Smooth muscle cell (in vitro differentiated cells): ENCODE data around the gene CCL22. TPM values are rescaled to one million over a fixed set of nuclear protein-coding genes. Genes with fewer than 3 reads are reported as not detected.
A peak's percentile ranks its signal among the peaks of the same experiment; 100 is the strongest.

ENCODE experiments used
- DNase-seq: peaks from one replicate; lab custom pipeline; 2025; ENCODE audit not compliant: unreplicated experiment; lab: John Stamatoyannopoulos, UW
- H2AFZ ChIP-seq: fragments of 200-600 bp; sonication (generic); 2 replicates; pipeline ENCODE4 v1.6.0; 2016; ENCODE audit warnings: antibody characterized with exemption, low read depth, mild to moderate bottlenecking
- H3F3A ChIP-seq: fragments of 200-600 bp; sonication (generic); 2 replicates; pipeline ENCODE4 v1.6.0; 2017; ENCODE audit warnings: antibody characterized with exemption, low read depth
- H3K27ac ChIP-seq: fragments of 200-600 bp; sonication (generic); 2 replicates; pipeline ENCODE4 v1.5.1; 2016; ENCODE audit warnings: low read depth, mild to moderate bottlenecking
- H3K27me3 ChIP-seq: fragments of 200-600 bp; sonication (generic); 2 replicates; pipeline ENCODE4 v1.6.1; 2016; ENCODE audit warnings: low read depth, mild to moderate bottlenecking
- H3K36me3 ChIP-seq: fragments of 200-600 bp; sonication (generic); 2 replicates; pipeline ENCODE4 v1.5.1; 2016; ENCODE audit warnings: low read depth
- H3K4me1 ChIP-seq: fragments of 200-600 bp; sonication (generic); 2 replicates; pipeline ENCODE4 v1.5.1; 2016; ENCODE audit warnings: low read depth
- H3K4me2 ChIP-seq: fragments of 200-600 bp; sonication (generic); 2 replicates; pipeline ENCODE4 v1.6.0; 2016; ENCODE audit warnings: mild to moderate bottlenecking
- H3K4me3 ChIP-seq: fragments of 200-600 bp; sonication (generic); 2 replicates; pipeline ENCODE4 v1.5.1; 2016; ENCODE audit warnings: mild to moderate bottlenecking
- H3K79me2 ChIP-seq: fragments of 200-600 bp; sonication (generic); 2 replicates; pipeline ENCODE4 v1.6.0; 2016; ENCODE audit warnings: low read depth, mild to moderate bottlenecking
- H3K9ac ChIP-seq: fragments of 200-600 bp; sonication (generic); 2 replicates; pipeline ENCODE4 v1.6.0; 2016; ENCODE audit warnings: low read depth
- H3K9me3 ChIP-seq: fragments of 200-600 bp; sonication (generic); replicated peaks from 2 replicates; pipeline ENCODE4 v1.5.1; 2016; ENCODE audit warnings: low read depth
- H4K20me1 ChIP-seq: fragments of 200-600 bp; sonication (generic); 2 replicates; pipeline ENCODE4 v1.6.0; 2016; ENCODE audit warnings: low read depth
- WGBS: methylation state at CpG from one replicate; pipeline ENCODE4 v1.1.7; 2016; ENCODE audit warnings: low lambda C conversion rate; 5-methylcytosine and 5-hydroxymethylcytosine counted together
- polyA plus RNA-seq: library from polyadenylated mRNA; unstranded; fragments of >200 nt; fragmentation: Nextera tagmentation; extraction: Ambion mirVana; gene quantifications from 2 replicates; pipeline ENCODE4 v1.2.1, GENCODE V29; 2016
- total RNA-seq: library from RNA; depleted of rRNA; stranded (reverse); fragments of >200 nt; gene quantifications from 2 replicates; pipeline ENCODE4 v1.2.3, GENCODE V29; 2014
- TF ChIP-seq, protein P1 (sequence below): fragments of 200-600 bp; sonication (generic); IDR thresholded peaks from 2 replicates; pipeline ENCODE4 v1.5.1; 2017; ENCODE audit warnings: borderline replicate concordance, mild to moderate bottlenecking, antibody characterized with exemption; ENCODE audit not compliant: insufficient read depth, poor library complexity, severe bottlenecking

The CCL22 gene
- total and polyA plus RNA-seq, 2 experiments from 2014 or later = not detected

DNA sequence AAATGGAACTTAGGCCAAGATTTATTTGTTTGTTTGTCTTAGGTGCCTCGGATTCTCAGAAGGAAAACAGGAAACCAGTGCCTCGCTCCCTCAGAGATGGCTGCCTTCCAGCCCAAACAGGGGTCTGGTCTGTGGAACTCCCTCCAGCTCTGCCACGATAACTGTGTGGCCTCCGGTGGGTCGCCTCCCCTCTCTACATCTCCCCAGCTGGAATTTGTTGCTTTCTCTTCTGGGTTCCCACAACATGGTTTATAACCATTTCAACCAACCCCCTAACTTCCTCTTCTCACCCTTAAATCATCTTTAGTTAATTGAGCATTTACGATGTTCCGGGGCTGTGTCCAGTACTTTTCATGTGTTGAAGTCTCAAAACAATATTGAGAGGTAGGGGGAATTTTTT is 43.2 kb upstream of the CCL22 start:
- no peaks in the 10 kb centered on the region for H4K20me1 ChIP-seq
- 64% methylated on average over 7 of the region's 7 CpGs for WGBS
- peaks cover 6% of the 10 kb centered on the region for H3F3A ChIP-seq
- no peaks in the 10 kb centered on the region for H3K27me3 ChIP-seq
- TF ChIP-seq, protein P1, sequence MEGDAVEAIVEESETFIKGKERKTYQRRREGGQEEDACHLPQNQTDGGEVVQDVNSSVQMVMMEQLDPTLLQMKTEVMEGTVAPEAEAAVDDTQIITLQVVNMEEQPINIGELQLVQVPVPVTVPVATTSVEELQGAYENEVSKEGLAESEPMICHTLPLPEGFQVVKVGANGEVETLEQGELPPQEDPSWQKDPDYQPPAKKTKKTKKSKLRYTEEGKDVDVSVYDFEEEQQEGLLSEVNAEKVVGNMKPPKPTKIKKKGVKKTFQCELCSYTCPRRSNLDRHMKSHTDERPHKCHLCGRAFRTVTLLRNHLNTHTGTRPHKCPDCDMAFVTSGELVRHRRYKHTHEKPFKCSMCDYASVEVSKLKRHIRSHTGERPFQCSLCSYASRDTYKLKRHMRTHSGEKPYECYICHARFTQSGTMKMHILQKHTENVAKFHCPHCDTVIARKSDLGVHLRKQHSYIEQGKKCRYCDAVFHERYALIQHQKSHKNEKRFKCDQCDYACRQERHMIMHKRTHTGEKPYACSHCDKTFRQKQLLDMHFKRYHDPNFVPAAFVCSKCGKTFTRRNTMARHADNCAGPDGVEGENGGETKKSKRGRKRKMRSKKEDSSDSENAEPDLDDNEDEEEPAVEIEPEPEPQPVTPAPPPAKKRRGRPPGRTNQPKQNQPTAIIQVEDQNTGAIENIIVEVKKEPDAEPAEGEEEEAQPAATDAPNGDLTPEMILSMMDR = no peak
- H3K79me2 ChIP-seq = no peaks in the 10 kb centered on the region
- no peaks in the 10 kb centered on the region for H3K36me3 ChIP-seq
- H3K4me1 ChIP-seq = no peaks in the 10 kb centered on the region
- H3K9ac ChIP-seq = no peak overlapping the region
- H3K9me3 ChIP-seq = no peaks in the 10 kb centered on the region
- H3K4me2 ChIP-seq = no peak overlapping the region
- no peak overlapping the region for H3K27ac ChIP-seq
- H2AFZ ChIP-seq = no peak overlapping the region
- DNase-seq = no peak
- H3K4me3 ChIP-seq = no peak overlapping the region

DNA sequence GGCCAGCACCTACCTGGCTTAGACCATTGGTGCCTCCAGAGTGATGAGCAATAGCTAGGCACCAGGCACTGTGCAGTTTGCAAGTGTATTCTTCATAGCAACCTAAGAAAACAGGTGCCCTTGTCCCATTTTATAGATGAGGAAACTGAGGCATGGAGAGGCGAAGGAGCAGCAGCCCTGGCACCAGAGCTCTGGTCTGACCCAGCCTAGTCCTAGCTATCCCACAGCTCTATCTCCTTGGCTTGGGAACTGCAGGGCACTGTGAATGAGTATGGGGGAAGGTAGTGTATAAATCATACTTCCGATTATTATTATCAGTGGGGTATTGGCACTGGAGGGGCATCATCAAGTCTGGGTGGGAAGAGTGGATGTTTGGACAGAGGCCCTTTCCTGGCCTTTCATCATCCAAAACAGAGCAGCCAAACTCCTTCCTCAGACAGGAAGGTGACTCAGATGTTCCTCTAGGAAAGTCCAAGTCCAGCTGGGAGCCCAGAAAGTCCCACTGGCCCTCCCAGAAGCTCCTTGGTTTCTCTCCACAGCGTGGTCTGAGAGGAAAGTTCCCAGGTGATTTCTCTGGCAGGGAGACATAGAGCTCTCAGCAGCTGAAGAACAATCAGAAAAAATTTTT is 42.1 kb upstream of the CCL22 start:
- 60% methylated on average over 3 of the region's 3 CpGs for WGBS
- H3K27me3 ChIP-seq = no peaks in the 10 kb centered on the region
- TF ChIP-seq, protein P1 = no peak
- peak overlapping the region; percentile 71 for H3K27ac ChIP-seq
- H3K9me3 ChIP-seq = no peaks in the 10 kb centered on the region
- H3K36me3 ChIP-seq = no peaks in the 10 kb centered on the region
- no peaks in the 10 kb centered on the region for H3K4me1 ChIP-seq
- peak overlapping the region; percentile 29 for H3K9ac ChIP-seq
- no peak overlapping the region for H3K4me3 ChIP-seq
- no peak overlapping the region for H3K4me2 ChIP-seq
- H3K79me2 ChIP-seq = no peaks in the 10 kb centered on the region
- peaks cover 6% of the 10 kb centered on the region for H3F3A ChIP-seq
- no peaks in the 10 kb centered on the region for H4K20me1 ChIP-seq
- no peak overlapping the region for H2AFZ ChIP-seq
- DNase-seq = no peak

DNA sequence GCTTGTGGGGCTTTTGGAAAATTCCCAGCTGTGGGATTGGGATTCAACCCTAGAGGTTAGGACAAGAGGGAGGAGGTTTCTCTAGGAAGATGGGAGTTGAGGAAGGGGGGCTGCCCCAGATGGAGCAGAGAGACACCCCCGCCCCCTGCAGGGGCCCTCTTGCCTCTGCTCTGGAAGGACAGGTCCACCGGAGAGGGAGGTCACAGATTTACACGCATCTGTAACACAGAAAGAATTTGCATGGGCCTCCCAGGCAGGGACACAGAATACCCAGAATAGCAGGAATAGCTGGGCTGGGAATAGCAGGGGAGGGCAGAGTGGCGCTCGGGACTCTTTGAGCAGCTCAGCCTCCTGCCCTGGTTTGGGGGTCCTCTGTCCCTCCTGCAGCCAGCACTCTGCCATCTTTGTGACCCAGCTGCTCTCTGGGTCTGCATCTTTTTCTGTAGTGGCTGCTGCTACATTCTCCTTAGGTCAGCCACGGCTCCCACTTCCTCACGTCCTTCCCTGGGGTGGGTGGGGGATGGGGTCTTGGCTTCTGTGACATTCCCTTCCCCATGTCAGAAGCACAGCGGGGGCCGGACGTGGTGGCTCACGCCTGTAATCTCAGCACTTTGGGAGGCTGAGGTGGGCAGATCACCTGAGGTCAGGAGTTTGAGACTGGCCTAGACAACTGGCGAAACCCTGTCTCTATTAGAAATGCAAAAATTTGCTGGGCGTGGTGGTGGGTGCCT is 40.2 kb upstream of the CCL22 start:
- H4K20me1 ChIP-seq = no peaks in the 10 kb centered on the region
- WGBS = 55% methylated on average over 13 of the region's 13 CpGs
- no peaks in the 10 kb centered on the region for H3K9me3 ChIP-seq
- H3K27me3 ChIP-seq = no peaks in the 10 kb centered on the region
- H3F3A ChIP-seq = peaks cover 6% of the 10 kb centered on the region
- no peaks in the 10 kb centered on the region for H3K36me3 ChIP-seq
- H3K4me2 ChIP-seq = peak overlapping the region; percentile 33
- no peaks in the 10 kb centered on the region for H3K4me1 ChIP-seq
- H2AFZ ChIP-seq = no peak overlapping the region
- H3K4me3 ChIP-seq = no peak overlapping the region
- H3K9ac ChIP-seq = no peak overlapping the region
- peak overlapping the region; percentile 17 for H3K27ac ChIP-seq
- no peaks in the 10 kb centered on the region for H3K79me2 ChIP-seq
- no peak for DNase-seq
- TF ChIP-seq, protein P1 = no peak

DNA sequence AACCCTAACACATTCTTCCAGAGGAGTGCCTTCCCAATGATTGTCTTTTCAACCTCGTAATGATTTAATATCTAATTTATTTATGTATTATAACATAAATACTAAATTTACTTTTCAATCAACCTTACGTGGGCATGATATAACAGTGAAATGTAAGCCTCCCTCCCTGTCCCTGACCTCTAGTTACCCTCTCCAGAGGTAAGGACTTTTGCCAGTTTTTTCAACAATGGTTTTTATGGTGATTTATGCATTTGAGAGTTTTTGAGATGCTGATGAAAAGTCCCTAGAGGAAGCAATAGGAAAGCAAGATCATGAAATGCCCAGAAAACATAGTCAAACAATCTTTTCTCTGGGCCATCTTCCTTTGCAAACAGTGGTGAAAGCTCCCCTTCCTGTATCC is 38.9 kb upstream of the CCL22 start:
- no peaks in the 10 kb centered on the region for H3K9me3 ChIP-seq
- H3K9ac ChIP-seq = no peak overlapping the region
- 90% methylated on average over 2 of the region's 2 CpGs for WGBS
- no peaks in the 10 kb centered on the region for H3K79me2 ChIP-seq
- no peaks in the 10 kb centered on the region for H3K27me3 ChIP-seq
- TF ChIP-seq, protein P1 = no peak
- H3K4me2 ChIP-seq = no peak overlapping the region
- no peak overlapping the region for H3K27ac ChIP-seq
- no peaks in the 10 kb centered on the region for H3K4me1 ChIP-seq
- no peak overlapping the region for H3K4me3 ChIP-seq
- peaks cover 6% of the 10 kb centered on the region for H3F3A ChIP-seq
- no peak overlapping the region for H2AFZ ChIP-seq
- H3K36me3 ChIP-seq = no peaks in the 10 kb centered on the region
- no peak for DNase-seq
- H4K20me1 ChIP-seq = no peaks in the 10 kb centered on the region
